ENCODE measurements around the gene RAB43. TPM values are rescaled to one million over a fixed set of nuclear protein-coding genes. Genes with fewer than 3 reads are reported as not detected.

The RAB43 gene
- total RNA-seq, 1 experiment from 2014 or later: 22.4 TPM

DNA sequence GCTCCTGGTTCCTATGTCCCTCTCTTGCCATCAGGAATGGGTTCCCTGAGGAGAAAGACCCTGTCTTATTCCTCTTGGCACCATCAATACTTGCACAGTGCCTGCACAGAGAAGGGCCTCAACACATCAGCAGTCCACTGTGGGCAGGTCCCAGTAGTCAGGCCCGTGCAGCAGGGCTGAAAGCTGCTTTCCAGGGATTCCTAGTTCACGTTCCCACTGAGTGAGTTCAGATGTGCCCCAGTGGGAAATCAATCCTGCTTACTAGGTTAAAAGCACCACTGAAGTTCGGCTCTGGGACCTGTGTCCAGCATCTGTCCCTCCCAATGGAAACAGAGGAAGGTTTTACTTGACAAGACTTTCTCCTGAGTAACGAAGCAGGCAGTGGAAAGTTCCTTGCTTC is 15.7 kb downstream of the RAB43 start:
- Histone ChIP-seq H3K9ac (ENCODE audit: low read length) (no peak overlapping the region), H3K79me2 (ENCODE audit: low read length) (no peaks in the 10 kb centered on the region), H3K36me3 (ENCODE audit: low read depth, low read length) (0 out of 2 replicates have a peak, but pooled peaks cover 3% of the 10 kb centered on the region), H3K4me1 (ENCODE audit: insufficient read depth, low read length) (no peaks in the 10 kb centered on the region), H4K20me1 (ENCODE audit: low read length) (no peaks in the 10 kb centered on the region), H3F3A (ENCODE audit: low read length, unreplicated experiment) (no peaks in the 10 kb centered on the region), H2AFZ (ENCODE audit: low read length) (no peak overlapping the region), H3K27me3 (ENCODE audit: low read length) (no peaks in the 10 kb centered on the region), H3K9me2 (replicated peaks; ENCODE audit: low read length) (no peaks in the 10 kb centered on the region), H3K4me3 (ENCODE audit: low read length) (no peak overlapping the region), H3K4me2 (ENCODE audit: low read length) (no peak overlapping the region), H3K27ac (ENCODE audit: low read length) (no peak overlapping the region), H3K9me3 (ENCODE audit: low read length) (no peaks in the 10 kb centered on the region)
- no peak for DNase-seq
- intact Hi-C loops (cut with micrococcal nuclease): no loop called here
- ChIA-PET CTCF (no interaction called here), POLR2A (ENCODE audit: unreplicated experiment) (no interaction called here)
- no peak for ATAC-seq
- no peak for TF ChIP-seq EZH2phosphoT487 (IDR thresholded peaks at IDR 0.05; ENCODE audit: borderline replicate concordance, low read length)
- no peak for TF ChIP-seq EZH2 (IDR thresholded peaks at IDR 0.05; ENCODE audit: low read length, unreplicated experiment)
- TF ChIP-seq, protein P1, sequence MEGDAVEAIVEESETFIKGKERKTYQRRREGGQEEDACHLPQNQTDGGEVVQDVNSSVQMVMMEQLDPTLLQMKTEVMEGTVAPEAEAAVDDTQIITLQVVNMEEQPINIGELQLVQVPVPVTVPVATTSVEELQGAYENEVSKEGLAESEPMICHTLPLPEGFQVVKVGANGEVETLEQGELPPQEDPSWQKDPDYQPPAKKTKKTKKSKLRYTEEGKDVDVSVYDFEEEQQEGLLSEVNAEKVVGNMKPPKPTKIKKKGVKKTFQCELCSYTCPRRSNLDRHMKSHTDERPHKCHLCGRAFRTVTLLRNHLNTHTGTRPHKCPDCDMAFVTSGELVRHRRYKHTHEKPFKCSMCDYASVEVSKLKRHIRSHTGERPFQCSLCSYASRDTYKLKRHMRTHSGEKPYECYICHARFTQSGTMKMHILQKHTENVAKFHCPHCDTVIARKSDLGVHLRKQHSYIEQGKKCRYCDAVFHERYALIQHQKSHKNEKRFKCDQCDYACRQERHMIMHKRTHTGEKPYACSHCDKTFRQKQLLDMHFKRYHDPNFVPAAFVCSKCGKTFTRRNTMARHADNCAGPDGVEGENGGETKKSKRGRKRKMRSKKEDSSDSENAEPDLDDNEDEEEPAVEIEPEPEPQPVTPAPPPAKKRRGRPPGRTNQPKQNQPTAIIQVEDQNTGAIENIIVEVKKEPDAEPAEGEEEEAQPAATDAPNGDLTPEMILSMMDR (conservative IDR thresholded peaks at IDR 0.05; ENCODE audit: low read depth, low read length): no peak
- no TSS peak for BruUV-seq (replicated peaks)

DNA sequence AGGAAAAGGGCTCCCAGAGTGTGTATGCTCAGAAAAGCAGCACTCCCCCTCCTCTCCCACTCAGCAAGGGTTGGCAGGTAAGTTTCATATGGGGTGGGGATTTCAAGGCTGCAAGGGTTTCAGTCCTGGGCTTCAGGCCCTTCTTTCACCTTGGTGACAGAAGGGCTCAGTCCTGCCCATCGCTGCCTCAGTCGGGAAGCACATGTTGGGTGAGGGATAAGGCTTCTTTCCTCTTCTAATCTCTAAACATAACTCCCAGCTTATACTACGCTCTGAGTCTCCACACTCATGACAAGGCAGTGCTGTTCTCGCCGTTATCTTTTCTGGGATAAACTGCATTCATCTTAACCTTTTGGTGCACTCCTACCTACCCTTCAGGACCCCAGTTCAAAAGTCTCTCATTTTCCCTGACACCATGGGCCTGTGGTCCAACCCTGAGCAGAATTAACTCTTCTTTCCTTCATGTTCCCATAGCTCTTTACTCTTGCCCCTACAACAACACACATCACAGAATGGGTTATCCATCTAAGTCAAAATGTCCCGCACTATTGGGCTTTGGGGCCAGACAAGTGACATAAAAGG is 17.0 kb downstream of the RAB43 start:
- Histone ChIP-seq H3K9ac (ENCODE audit: low read length) (no peak overlapping the region), H4K20me1 (ENCODE audit: low read length) (no peaks in the 10 kb centered on the region), H3K79me2 (ENCODE audit: low read length) (no peaks in the 10 kb centered on the region), H3K27me3 (ENCODE audit: low read length) (no peaks in the 10 kb centered on the region), H3K27ac (ENCODE audit: low read length) (no peak overlapping the region), H3K9me2 (replicated peaks; ENCODE audit: low read length) (no peaks in the 10 kb centered on the region), H3K4me3 (ENCODE audit: low read length) (no peak overlapping the region), H3K36me3 (ENCODE audit: low read depth, low read length) (0 out of 2 replicates have a peak, but pooled peaks cover 3% of the 10 kb centered on the region), H3K4me1 (ENCODE audit: insufficient read depth, low read length) (no peaks in the 10 kb centered on the region), H3K9me3 (ENCODE audit: low read length) (no peaks in the 10 kb centered on the region), H3F3A (ENCODE audit: low read length, unreplicated experiment) (no peaks in the 10 kb centered on the region), H2AFZ (ENCODE audit: low read length) (no peak overlapping the region), H3K4me2 (ENCODE audit: low read length) (no peak overlapping the region)
- CTCF ChIA-PET: no interaction called here
- TF ChIP-seq, protein P1 (conservative IDR thresholded peaks at IDR 0.05; ENCODE audit: low read depth, low read length): no peak
- no peak for TF ChIP-seq EZH2 (IDR thresholded peaks at IDR 0.05; ENCODE audit: low read length, unreplicated experiment)
- TF ChIP-seq EZH2phosphoT487 (IDR thresholded peaks at IDR 0.05; ENCODE audit: borderline replicate concordance, low read length): no peak
- no peak for DNase-seq
- BruUV-seq (replicated peaks): no TSS peak
- intact Hi-C loops (cut with micrococcal nuclease): no loop called here
- POLR2A ChIA-PET (ENCODE audit: unreplicated experiment): no interaction called here
- ATAC-seq: no peak

DNA sequence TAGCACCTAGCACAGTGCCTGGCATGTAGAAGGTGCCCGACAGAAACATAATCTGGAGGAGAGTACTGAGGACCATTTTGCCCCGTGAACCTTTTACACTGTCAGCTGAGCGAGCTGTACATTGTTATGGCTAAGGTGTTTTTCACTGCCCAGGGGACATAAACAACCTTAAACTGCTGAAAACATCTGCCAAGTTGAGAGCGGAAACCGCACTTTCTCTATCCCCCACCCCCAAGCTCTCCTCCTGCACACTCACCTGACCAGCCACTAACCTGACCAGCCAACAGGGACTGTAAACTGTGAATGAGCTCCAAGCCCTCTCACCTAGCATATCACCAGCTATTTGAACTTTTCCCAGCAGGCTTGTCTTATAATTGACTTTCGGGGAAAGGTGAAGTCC is 17.6 kb downstream of the RAB43 start:
- Histone ChIP-seq H3K9me2 (replicated peaks; ENCODE audit: low read length) (no peaks in the 10 kb centered on the region), H3K27me3 (ENCODE audit: low read length) (no peaks in the 10 kb centered on the region), H3K27ac (ENCODE audit: low read length) (no peak overlapping the region), H3K79me2 (ENCODE audit: low read length) (no peaks in the 10 kb centered on the region), H3K9me3 (ENCODE audit: low read length) (no peaks in the 10 kb centered on the region), H3K4me3 (ENCODE audit: low read length) (no peak overlapping the region), H3K9ac (ENCODE audit: low read length) (no peak overlapping the region), H3K36me3 (ENCODE audit: low read depth, low read length) (0 out of 2 replicates have a peak, but pooled peaks cover 3% of the 10 kb centered on the region), H3F3A (ENCODE audit: low read length, unreplicated experiment) (no peaks in the 10 kb centered on the region), H2AFZ (ENCODE audit: low read length) (no peak overlapping the region), H4K20me1 (ENCODE audit: low read length) (no peaks in the 10 kb centered on the region), H3K4me1 (ENCODE audit: insufficient read depth, low read length) (no peaks in the 10 kb centered on the region), H3K4me2 (ENCODE audit: low read length) (no peak overlapping the region)
- TF ChIP-seq, protein P1 (conservative IDR thresholded peaks at IDR 0.05; ENCODE audit: low read depth, low read length): no peak
- TF ChIP-seq EZH2phosphoT487 (IDR thresholded peaks at IDR 0.05; ENCODE audit: borderline replicate concordance, low read length) (no peak), EZH2 (IDR thresholded peaks at IDR 0.05; ENCODE audit: low read length, unreplicated experiment) (no peak)
- no peak for ATAC-seq
- POLR2A ChIA-PET (ENCODE audit: unreplicated experiment): no interaction called here
- intact Hi-C loops (cut with micrococcal nuclease): no loop called here
- no TSS peak for BruUV-seq (replicated peaks)
- CTCF ChIA-PET: no interaction called here
- no peak for DNase-seq

All from PC-3 (cell line).